ENCODE measurements around the gene TSC2.
"Not testable (repeated sequence)": the region's sequence is repeated elsewhere in the genome, so short reads cannot be mapped to it uniquely, and the experiment has no call there.

DNA sequence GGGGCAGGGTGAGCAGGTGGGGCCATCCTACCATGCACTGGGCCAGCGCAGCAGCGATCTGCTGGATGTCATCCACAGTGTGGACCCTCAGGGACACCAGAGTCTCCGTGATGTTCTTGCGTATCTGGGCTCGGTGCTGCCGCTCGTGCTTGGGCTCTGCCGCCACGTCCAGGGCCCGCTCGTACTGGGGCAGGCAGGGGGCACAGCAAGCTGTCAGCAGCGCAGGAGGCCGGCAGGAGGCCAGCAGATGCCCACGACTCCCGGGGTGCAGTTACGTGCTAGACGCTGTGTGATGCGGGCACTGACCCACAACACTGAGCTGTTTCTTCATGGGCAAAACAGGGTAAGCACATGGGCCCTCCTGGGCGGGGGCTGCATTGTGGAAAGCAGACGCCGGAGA, 57.5 kb downstream of the TSC2 start:
- TF ChIP-seq PAX5 (IDR thresholded peaks at IDR 0.05; ENCODE audit: insufficient read depth, low read length, severe bottlenecking); POLR2AphosphoS5 (IDR thresholded peaks at IDR 0.05; ENCODE audit: low read depth, low read length); TAF1 (IDR thresholded peaks at IDR 0.05; ENCODE audit: low read depth, low read length); POLR2A (IDR thresholded peaks at IDR 0.05; ENCODE audit: low read depth, low read length): not testable (repeated sequence)
